Uterus (tissue), 2 donors: ENCODE data around the gene EIF4EBP2.

Experiments
- POLR2A ChIP-seq, 2 donors: fragments of 450-650 bp; IDR thresholded peaks; one replicate each; pipeline ENCODE4 v1.6.1; 2016; ENCODE audit warnings: antibody characterized with exemption in 2 of 2, mild to moderate bottlenecking in 1 of 2, moderate library complexity in 1 of 2
- TF ChIP-seq, protein P1 (sequence below), 4 experiments: fragments of 200-600 bp in 2 of 4; fragments of 450-650 bp in 2 of 4; sonication (generic) in 2 of 4; IDR thresholded peaks; one replicate each; pipeline ENCODE4 v1.5.1; 2016 to 2019; ENCODE audit warnings: antibody characterized with exemption in 4 of 4, mild to moderate bottlenecking in 2 of 4, moderate library complexity in 1 of 4

DNA sequence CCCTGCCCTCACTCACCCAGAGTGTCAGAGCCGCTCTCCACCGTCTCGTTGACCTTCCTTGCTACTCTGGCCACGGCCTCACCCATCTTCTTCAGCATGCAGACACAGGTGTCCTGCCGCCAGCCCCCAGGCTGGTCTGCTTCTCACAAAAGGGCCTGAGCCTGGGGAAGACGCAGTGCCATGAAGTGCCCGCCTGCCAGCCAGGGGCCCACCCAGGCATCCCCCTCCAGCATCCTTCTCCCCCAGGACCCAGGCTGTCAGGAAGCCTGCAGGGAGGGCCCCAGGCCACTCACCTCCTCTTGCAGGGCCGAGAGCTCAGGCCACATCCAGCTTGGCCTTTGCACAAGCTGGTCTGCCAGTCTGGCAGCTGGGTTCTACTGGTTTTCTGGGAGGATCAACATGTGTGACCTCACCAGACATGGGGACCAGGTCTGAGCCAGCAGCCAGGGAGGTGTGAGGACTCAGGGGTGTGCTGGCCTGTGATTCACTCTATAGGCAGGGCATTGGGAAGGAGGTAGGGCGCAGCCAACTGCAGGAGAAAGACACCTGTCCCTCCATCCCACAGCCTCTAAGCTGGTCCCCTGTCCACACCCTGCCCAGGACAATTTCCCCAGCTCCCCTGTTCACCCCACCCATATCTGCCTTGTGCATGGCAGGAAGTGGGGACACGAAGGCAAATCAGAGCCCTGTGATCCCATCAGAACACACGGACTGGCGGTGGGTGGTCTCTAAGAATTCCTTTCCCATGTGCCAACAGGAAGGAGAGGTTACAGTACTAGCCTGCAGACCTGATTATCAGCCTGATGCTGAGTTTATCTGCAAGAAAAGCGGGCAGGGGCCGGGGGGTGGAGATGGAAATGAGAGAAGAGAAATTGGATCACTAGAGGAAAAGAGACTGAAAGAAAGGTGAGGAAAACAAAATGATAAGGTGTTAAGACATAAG lies 27.2 kb upstream of the EIF4EBP2 start:
- no peak for TF ChIP-seq POLR2A (IDR thresholded peaks at IDR 0.05)
- TF ChIP-seq, protein P1, sequence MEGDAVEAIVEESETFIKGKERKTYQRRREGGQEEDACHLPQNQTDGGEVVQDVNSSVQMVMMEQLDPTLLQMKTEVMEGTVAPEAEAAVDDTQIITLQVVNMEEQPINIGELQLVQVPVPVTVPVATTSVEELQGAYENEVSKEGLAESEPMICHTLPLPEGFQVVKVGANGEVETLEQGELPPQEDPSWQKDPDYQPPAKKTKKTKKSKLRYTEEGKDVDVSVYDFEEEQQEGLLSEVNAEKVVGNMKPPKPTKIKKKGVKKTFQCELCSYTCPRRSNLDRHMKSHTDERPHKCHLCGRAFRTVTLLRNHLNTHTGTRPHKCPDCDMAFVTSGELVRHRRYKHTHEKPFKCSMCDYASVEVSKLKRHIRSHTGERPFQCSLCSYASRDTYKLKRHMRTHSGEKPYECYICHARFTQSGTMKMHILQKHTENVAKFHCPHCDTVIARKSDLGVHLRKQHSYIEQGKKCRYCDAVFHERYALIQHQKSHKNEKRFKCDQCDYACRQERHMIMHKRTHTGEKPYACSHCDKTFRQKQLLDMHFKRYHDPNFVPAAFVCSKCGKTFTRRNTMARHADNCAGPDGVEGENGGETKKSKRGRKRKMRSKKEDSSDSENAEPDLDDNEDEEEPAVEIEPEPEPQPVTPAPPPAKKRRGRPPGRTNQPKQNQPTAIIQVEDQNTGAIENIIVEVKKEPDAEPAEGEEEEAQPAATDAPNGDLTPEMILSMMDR (IDR thresholded peaks at IDR 0.05): no peak
